ENCODE results near the gene PHACTR3.
"Not testable (repeated sequence)": the region's sequence is repeated elsewhere in the genome, so short reads cannot be mapped to it uniquely, and the experiment has no call there.

The PHACTR3 gene

GRCh38 chr20:59603781-59604541 is at the start of gene PHACTR3:
Gene PHACTR3 (plus strand): TSS chr20:59604540. CDS start chr20:59605015, 475 bp downstream.
- no peak within 1 kb of the TSS for H3K4me3 ChIP-seq (ENCODE audit: low read depth, low read length)
- TF ChIP-seq CTCF (IDR thresholded peaks at IDR 0.05; ENCODE audit: borderline replicate concordance, insufficient read depth, low read depth, low read length) = no peak

- not testable (repeated sequence) for H3K4me3 ChIP-seq (ENCODE audit: low read depth, low read length)
Observed at GRCh38 chr20:59557733-59558529, 46.4 kb upstream of the PHACTR3 start.

DNA sequence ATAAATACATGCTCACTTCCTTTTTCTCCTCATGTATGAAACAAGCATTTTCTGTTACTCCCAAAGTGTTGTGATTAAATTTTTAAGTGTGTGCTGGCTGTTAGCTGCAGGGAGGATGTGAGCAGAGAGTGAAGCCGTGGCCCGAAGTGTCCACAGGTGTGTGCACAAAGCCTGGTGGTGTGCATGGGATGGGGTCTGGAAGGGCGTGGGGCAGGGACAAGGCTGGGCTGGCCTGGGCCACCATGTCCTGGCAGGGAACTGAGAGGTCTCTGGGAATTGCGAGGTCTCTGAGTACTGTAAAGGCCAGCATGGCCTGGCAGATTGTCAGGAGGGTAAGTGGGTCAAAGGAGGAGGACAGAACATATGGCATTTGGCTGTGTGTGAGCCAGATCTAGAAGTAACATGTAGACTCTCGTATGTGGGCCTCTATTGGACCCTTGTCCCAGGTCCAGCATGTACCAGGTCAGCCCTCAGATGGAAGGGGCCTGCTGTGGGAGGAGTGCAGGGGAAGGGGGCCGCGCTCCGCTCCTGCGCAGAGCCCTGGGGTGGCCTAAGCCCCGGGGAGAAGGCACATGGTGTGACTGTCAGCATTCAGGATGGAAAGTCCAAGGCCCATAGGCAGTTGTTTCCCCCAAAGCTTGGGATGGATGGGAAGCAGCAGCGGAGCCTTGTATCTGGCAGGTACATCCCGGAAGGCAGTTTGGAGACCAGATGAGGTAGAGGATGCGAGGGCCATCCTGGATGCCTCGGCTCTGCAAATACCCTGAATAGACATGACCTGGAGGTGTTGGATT is 45.1 kb upstream of the PHACTR3 start:
- TF ChIP-seq CTCF (IDR thresholded peaks at IDR 0.05; ENCODE audit: borderline replicate concordance, insufficient read depth, low read depth, low read length) = no peak
- no peak overlapping the region for H3K4me3 ChIP-seq (ENCODE audit: low read depth, low read length)

DNA sequence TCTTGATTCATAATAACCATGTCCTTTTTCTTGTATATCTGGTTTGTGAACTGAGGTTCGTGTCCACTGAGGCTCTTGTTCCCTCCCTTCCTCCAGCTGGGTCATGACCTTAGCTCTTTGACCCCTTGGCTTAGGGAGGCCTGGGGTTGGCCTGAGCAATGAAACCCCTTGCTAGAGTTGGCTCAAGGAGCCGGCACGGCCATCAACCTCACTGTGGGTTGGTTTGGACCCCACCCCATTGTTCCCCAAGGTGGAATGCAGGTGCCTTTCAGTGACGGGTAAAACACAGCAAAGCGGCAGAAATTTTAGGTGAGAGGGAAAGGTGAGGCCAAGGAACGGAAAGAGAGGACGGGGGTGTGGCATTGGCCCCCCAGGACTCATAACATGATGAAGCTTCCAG is 44.5 kb upstream of the PHACTR3 start:
- TF ChIP-seq CTCF (IDR thresholded peaks at IDR 0.05; ENCODE audit: borderline replicate concordance, insufficient read depth, low read depth, low read length) = no peak
- H3K4me3 ChIP-seq (ENCODE audit: low read depth, low read length) = no peak overlapping the region

DNA sequence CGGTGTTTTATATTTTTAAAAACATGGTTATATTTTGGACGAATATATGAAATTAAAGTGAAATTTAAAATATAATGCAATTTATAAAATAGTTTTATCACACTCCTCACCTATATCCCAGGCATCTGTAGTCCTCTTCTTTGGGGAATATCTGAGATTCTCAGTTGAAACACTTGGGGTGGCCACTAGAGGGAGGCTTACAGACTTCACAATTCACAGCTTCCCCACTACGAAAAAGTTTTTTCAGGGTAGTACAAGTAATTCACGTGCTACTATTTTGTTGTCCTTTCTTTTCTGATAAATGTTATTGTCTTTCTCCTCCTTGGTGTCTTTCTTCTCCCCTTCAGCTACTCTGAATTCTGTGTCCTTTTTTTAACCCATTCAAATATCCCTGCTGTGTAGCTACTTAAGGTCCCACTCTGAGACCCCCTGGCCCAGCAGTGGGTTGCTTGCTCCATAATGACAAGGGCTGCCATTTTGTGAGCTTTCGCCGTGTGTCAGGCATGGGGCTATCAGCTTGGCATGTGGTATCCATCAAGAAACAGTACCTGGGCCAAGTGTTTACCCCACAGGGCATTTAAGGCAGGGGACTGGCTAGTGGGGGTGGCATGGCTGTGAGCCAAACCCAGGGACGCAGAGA is 43.6 kb upstream of the PHACTR3 start:
- H3K4me3 ChIP-seq (ENCODE audit: low read depth, low read length) = no peak overlapping the region
- TF ChIP-seq CTCF (IDR thresholded peaks at IDR 0.05; ENCODE audit: borderline replicate concordance, insufficient read depth, low read depth, low read length) = peak; percentile 64

- TF ChIP-seq CTCF (IDR thresholded peaks at IDR 0.05; ENCODE audit: borderline replicate concordance, insufficient read depth, low read depth, low read length) = no peak
- H3K4me3 ChIP-seq (ENCODE audit: low read depth, low read length) = no peak overlapping the region
Observed at GRCh38 chr20:59561228-59561605, 43.1 kb upstream of the PHACTR3 start.

Data from GM12875 (cell line).